ENCODE results near the gene STAT6. TPM values are rescaled to one million over a fixed set of nuclear protein-coding genes. Genes with fewer than 3 reads are reported as not detected.

The STAT6 gene
- total RNA-seq, 1 donor from 2014 or later, result 188 TPM

- no peak for DNase-seq (ENCODE audit: low spot score in 2 of 2)
- Histone ChIP-seq H3K4me1 (peaks cover 33 to 64% of the 10 kb centered on the region in 2 donors), H3K27me3 (no peaks in the 10 kb centered on the region), H3K9me3 (no peaks in the 10 kb centered on the region), H3K27ac (peak overlapping the region; percentile 91 to 99), H3K36me3 (no peaks in the 10 kb centered on the region), H3K4me3 (peak overlapping the region; percentile 88 to 96)
- TF ChIP-seq CTCF (IDR thresholded peaks at IDR 0.05), result no peak
- intact Hi-C loops (cut with DNase I), result no loop called here
Measured at GRCh38 chr12:57130941-57131340, 19.8 kb upstream of the STAT6 start.

DNA sequence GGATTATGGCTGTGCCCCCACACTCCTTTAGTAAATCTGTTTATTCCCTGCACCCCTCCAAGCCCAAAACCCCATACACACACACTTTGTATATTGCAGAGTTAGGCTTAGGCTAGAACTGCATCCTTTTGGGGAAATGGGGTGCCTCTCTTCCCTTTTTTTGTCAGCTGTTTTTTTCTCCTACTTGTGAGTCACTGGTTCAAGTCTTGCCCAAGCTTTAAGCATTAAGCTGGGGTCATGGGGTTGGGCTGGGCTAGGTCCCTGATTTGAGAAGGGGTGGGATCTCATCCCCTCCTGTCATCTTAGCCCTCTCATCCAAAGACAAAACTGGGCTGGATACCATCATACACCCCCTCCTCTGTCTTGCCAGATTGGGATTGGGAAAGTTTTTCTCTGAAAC lies 18.7 kb upstream of the STAT6 start:
- TF ChIP-seq CTCF (IDR thresholded peaks at IDR 0.05), result no peak
- peak overlapping the region; percentile 91 to 99 for H3K27ac ChIP-seq
- no peaks in the 10 kb centered on the region for H3K36me3 ChIP-seq
- no peaks in the 10 kb centered on the region for H3K9me3 ChIP-seq
- peak in 1 of 2 donors; percentile 85 for DNase-seq (ENCODE audit: low spot score in 2 of 2)
- H3K4me1 ChIP-seq, result peaks cover 24 to 53% of the 10 kb centered on the region in 2 donors
- H3K4me3 ChIP-seq, result peak overlapping the region; percentile 88 to 96
- intact Hi-C loops (cut with DNase I), result loop anchor here (5.0 kb wide), 1 partner anchor 43 kb away; the partner anchor contains the start of gene NAB2
- H3K27me3 ChIP-seq, result no peaks in the 10 kb centered on the region

- H3K9me3 ChIP-seq, result no peaks in the 10 kb centered on the region
Measured at GRCh38 chr12:57129321-57129842, 18.2 kb upstream of the STAT6 start.

GRCh38 chr12:57128519-57129247 lies 17.5 kb upstream of the STAT6 start:
- no peak for TF ChIP-seq CTCF (IDR thresholded peaks at IDR 0.05)
- intact Hi-C loops (cut with DNase I), result loop anchor here (5.0 kb wide), 1 partner anchor 41 kb away; the partner anchor contains the start of gene NAB2
- Histone ChIP-seq H3K27ac (peak overlapping the region; percentile 91 to 99), H3K4me3 (peak overlapping the region; percentile 88 to 96), H3K9me3 (no peaks in the 10 kb centered on the region), H3K36me3 (no peaks in the 10 kb centered on the region), H3K27me3 (no peaks in the 10 kb centered on the region), H3K4me1 (peaks cover 23 to 41% of the 10 kb centered on the region in 2 donors)
- no peak for DNase-seq (ENCODE audit: low spot score in 2 of 2)

More at GRCh38 chr12:57129321-57129842, 18.2 kb upstream of the STAT6 start:
- Histone ChIP-seq H3K4me1 (peaks cover 23 to 48% of the 10 kb centered on the region in 2 donors), H3K27ac (peak overlapping the region; percentile 91 to 99), H3K36me3 (no peaks in the 10 kb centered on the region), H3K27me3 (no peaks in the 10 kb centered on the region), H3K4me3 (peak overlapping the region; percentile 88 to 96)
- DNase-seq (ENCODE audit: low spot score in 2 of 2), result no peak
- intact Hi-C loops (cut with DNase I), result loop anchor here (5.0 kb wide), 1 partner anchor 42 kb away; the partner anchor contains the start of gene NAB2
- no peak for TF ChIP-seq CTCF (IDR thresholded peaks at IDR 0.05)

DNA sequence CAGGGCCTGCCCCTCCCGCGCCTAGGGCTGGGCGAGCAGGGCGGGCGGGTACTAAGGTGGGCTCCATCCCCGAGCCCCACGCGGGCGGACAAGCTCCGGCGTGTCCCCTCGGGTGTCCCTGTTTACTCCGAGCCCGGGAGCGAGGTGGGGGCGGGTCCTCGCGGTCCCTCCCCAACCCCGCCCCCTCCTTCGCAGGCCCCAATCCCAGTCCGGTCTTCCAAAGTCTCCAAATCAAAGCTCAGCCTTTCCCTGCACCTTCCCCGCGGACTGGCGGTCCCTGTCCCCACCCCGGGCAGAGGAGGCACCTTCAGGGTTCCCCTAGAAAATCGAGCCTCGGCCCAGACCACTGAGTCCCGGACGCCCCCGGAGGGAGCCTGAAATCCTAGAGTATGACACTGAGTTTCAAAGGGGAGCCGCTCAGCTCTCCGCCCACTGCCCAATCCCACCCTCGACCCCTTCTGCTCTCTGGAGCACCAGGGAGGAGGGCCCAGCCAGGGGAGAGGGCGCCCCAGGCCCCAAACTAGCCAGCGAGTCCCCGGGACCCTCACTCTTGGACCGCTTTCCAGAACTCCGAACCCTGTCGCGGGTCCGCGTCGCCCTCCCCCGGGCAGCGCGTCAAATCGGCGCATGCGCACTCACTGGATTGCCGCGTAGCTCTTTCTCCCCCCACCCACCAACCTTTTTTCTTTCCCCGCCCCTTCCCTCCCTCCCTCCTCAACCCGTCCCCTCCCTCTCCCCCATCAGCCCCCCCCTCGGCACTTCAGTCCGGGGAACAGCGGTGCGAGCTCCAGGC lies 16.8 kb upstream of the STAT6 start, which contains the start of gene LRP1:
Gene LRP1 (plus strand): TSS at position 758 of the 793 bp plus-strand sequence. CDS start 482 bp downstream, outside the sequence.
- DNase-seq (ENCODE audit: low spot score in 2 of 2), result peak in 1 of 2 donors; percentile 90
- no peaks in the 10 kb centered on the region for H3K27me3 ChIP-seq
- TF ChIP-seq CTCF (IDR thresholded peaks at IDR 0.05), result no peak
- H3K4me1 ChIP-seq, result peaks cover 23 to 35% of the 10 kb centered on the region in 2 donors
- H3K36me3 ChIP-seq, result no peaks in the 10 kb centered on the region
- peak within 1 kb of the TSS; percentile 88 to 96 for H3K4me3 ChIP-seq
- intact Hi-C loops (cut with DNase I), result loop anchor here (1.0 to 5.0 kb wide), 3 partner anchors 17 to 41 kb away; partner anchors contain the start of genes NAB2 and STAT6
- H3K27ac ChIP-seq, result peak within 1 kb of the TSS; percentile 91 to 99
- no peaks in the 10 kb centered on the region for H3K9me3 ChIP-seq

Data from ascending aorta (tissue), 2 donors.